HL-60/S4 treated with retinoic acid at 250 ng/mL for 4 days and 3 days (cell line): ENCODE data around the gene GGT6.
"Not testable (repeated sequence)": the region's sequence is repeated elsewhere in the genome, so short reads cannot be mapped to it uniquely, and the experiment has no call there.

Experiments
- in situ Hi-C: fragments of 300-500 bp; cut with MboI; formaldehyde crosslinking; loops from 2 replicates; pipeline ENCODE4 v1.7.0; 2022; ENCODE audit warnings: low sequenced_read_pairs

Gene GGT6

GRCh38 chr17:4560421-4560820 lies at the start of gene GGT6:
Gene GGT6 (minus strand): TSS chr17:4560577. CDS start chr17:4560521, 56 bp downstream.
- in situ Hi-C loops = loop anchor here (25.0 kb wide), 1 partner anchor 327 kb away; the partner anchor contains the start of gene C17orf107

DNA sequence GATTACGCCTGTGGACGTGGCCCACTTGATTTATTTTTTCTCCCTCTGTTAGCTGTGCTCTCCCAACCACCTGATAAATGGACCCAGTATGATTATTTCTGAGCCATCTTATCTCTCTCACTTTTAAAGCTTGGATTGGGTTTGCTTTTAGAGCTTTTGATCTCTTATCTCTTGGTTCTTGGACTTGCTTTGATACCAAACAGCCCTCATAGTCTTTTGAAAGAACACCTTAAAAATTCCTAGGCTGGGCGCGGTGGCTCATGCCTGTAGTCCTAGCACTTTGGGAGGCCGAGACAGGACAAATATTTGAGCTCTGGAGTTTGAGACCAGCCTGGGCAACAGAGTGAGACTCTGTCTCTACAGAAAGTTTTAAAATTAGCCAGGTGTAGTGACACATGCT lies 49.8 kb upstream of the GGT6 start:
- in situ Hi-C loops = no loop called here

DNA sequence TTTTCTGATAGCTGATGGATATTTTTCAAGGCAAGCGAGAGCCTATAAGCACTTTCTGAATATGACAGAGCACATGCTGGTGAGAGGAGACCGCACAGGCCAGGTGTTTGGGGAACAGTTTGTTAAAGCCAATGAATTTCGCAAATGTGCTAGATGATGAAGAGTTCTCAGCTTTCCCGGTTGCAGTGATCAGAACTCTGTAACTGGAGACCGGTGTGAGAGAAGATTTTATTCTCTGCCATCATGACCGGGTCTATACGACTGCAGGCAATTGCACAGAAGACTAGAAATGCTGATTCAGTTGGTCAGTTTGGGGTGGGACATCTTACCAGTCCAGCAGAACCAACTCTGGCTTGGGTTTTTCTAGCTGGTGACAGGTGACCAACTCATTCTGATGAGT lies 49.4 kb upstream of the GGT6 start:
- in situ Hi-C loops = no loop called here

GRCh38 chr17:4607773-4608187 lies 47.4 kb upstream of the GGT6 start:
- in situ Hi-C loops = no loop called here

DNA sequence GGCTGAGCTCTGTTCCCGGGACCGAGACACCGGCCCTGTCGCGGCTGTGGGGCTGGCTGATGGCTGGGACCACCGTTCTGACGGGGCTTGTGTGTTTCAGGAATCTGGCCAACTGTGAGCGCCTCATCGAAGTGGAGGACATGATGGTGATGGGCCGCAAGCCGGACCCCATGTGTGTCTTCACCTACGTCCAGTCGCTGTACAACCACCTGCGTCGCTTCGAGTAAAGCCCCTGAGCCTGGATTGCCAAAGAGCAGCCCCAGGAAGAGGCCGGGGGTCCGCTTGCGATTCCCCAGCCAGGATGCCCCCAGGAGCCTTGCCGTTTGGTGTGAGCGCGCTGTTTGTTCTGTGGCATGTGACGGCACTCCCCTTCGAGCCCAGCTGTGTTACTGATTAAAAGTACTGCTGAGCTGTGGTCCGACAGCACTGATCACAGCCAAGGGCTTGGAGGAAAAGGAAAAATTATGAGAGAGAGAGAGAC lies 46.9 kb upstream of the GGT6 start:
- in situ Hi-C loops = no loop called here

- in situ Hi-C loops = no loop called here
Observed at GRCh38 chr17:4605826-4606225, 45.4 kb upstream of the GGT6 start.

DNA sequence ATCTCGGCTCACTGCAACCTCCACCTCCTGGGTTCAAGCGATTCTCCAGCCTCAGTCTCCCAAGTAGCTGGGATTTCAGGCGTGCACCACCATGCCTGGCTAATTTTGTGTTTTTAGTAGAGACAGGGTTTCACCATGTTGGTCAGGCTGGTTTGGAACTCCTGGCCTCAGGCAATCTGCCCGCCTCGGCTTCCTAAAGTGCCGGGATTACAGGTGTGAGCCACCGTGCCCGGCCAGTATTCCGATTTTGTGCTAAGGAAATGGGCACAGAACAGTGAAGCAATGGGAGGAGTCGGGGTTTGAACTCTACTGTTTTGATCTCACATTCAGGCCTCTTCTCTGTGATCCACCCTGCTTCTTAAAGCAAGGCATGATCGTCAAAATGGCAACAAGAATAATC lies 44.4 kb upstream of the GGT6 start:
- in situ Hi-C loops = not testable (repeated sequence)

DNA sequence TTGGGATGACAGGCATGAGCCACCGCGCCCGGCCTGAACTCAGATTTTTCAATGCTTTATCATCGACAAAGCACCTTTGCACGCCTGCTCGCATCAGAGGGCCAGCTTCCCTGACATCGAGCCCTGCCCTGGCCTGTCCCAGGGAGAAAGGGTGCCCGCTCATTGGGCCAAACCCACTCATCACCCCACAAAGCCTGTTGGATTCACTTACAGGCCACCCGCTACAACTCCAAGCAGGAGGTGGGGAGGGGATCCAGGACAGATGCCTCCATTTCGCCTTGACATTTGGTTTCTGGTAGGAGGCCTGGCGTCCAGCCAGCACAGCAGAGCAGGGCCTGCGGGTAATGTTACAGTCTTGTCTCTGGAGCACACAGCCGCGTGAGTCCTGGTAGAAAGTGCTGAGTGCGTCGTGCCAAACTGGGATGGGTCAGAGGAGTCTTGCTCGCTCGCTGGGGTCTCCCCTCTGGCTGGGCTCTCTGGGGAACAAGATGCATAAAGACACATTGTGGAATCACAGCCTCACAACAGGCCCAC lies 43.8 kb upstream of the GGT6 start:
- in situ Hi-C loops = no loop called here

DNA sequence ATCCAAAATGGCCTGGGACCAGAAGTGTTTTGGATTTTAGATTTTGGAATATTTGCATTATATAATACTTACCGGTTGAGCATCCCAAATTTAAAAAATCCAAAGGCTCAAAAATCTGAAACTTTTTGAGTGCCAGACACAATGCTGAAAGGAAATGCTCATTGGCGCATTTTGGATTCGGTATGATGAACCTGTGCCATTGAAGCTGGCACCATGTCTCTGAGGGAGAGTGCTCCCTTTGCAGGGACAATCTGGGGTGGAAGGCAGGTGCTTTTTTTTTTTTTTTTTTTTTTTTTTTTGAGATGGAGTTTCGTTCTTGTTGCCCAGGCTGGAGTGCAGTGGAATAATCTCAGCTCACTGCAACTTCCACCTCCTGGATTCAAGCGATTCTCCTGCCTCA lies 41.7 kb upstream of the GGT6 start:
- in situ Hi-C loops = no loop called here

DNA sequence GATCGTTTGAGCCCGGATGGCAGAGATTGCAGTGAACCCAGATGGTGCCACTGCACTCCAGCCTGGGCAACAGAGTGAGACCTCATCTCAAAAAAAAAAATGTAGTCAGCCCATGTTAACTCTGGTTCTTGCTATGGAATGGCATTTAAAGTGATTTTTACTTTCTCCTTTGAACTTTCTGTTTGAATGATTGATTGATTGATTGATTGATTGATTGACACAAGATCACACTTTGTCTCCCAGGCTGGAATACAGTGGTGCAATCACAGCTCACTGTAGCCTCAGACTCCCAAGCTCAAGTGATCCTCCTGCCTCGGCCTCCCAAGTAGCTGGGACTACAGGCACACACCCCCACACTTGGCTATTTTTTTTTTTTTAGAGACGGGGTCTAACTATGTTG lies 40.9 kb upstream of the GGT6 start:
- in situ Hi-C loops = no loop called here

DNA sequence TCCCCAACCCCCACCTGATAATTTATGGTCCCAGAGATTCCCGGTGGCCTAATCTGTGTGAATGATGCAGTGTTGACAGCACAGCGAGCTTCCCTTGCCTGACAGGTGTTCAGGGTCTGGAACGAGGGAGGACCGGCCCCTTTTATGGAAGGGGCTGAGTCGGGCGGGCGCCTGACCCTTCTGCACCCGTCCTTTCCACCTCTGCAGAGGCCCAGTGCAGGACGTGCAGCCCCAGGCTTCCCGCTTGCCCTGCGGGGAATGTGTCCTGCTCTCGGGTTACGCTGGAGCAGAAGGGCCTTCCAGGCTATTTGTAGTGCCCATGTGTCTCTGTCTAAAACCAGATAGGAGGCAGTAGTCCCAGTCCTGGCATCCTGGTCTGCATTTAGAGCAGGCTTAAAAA lies 40.2 kb upstream of the GGT6 start:
- in situ Hi-C loops = no loop called here

DNA sequence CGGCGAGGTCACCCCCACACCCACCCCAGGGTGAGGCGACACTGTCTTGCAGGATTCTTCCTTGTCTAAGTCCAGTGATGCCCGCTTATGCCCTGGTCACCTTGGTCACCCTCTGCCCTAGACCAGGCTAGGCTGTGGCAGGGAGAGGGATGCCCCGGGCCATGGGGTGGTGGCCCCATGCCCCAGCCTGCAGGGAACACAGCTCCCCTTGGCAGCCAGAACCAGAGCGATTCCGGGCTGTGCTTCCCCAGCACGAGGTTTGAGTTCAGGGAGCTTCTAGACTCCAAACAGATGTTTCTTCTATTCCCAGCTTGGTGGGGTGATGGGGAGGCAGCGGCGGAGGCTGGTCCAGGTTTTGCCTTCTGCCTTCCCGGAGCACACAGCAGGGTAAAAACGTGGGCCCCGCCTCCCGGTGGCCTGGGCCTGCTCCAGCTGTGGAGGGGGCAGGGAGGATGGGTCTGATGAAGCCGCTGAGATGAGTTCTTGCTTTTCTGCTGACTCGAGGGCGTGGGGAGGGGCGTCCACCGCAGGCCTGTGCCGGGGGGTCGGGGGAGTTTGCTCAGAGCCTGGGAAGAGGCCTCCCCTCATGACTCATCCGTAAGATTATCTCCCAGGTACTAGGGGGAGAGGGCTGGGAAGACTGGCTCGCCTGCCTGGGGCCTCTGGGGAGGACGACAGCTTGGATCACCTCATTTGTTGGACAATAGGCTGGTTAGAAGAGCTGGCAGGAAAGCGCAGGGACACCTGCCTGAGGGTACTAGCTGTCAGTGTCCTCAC lies 39.3 kb upstream of the GGT6 start:
- in situ Hi-C loops = no loop called here

- in situ Hi-C loops = no loop called here
Observed at GRCh38 chr17:4598776-4599504, 38.6 kb upstream of the GGT6 start.

DNA sequence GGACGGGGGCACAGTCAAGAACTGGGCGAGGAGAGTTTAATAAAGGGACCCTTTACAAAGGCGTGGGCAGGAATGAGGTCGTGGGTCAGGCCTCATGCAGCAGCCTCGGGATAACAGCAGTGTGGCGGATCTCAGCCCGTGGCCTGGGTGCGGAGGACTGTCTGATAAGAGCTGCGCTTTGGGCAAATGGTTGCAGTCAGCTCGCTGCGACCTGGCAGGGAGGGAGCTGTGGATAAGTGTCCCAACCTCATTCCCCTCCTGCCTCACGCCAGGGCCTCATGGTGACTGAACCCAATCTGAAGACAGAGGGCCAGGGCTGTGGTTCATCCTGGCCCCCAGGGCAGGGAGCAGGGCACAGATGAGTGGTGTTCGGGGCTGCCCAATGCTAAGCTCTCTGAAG lies 37.6 kb upstream of the GGT6 start:
- in situ Hi-C loops = no loop called here

DNA sequence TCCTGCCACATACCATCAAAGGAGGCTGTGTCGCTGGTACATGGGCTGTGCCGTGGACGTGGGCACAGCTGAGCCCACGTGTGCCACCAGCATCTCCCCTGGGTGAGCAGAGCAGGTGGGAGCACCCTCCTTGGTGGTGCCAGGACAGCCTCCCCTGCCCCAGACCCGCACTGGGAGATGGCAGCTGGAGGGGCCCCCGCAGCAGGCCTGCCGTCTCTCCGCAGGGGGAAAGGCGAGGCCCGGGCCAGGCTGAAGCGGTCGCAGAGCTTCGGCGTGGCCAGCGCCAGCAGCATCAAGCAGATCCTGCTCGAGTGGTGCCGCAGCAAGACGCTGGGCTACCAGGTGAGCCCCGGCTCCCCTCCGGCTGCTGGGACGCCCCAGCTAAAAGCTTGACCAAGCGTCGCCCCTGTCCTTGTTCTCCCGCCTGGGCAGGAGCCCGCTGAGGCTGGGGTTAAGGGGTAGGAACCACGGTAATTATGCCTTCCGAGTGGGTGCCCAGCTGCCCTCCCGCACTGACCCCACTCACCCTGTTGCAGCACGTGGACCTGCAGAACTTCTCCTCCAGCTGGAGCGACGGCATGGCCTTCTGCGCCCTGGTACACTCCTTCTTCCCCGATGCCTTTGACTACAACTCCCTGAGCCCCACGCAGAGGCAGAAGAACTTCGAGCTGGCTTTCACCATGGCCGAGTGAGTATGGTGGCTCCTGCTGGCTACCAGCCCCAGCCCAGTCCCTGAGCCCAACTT lies 36.4 kb upstream of the GGT6 start:
- in situ Hi-C loops = no loop called here

- in situ Hi-C loops = not testable (repeated sequence)
Observed at GRCh38 chr17:4595685-4596342, 35.4 kb upstream of the GGT6 start.

DNA sequence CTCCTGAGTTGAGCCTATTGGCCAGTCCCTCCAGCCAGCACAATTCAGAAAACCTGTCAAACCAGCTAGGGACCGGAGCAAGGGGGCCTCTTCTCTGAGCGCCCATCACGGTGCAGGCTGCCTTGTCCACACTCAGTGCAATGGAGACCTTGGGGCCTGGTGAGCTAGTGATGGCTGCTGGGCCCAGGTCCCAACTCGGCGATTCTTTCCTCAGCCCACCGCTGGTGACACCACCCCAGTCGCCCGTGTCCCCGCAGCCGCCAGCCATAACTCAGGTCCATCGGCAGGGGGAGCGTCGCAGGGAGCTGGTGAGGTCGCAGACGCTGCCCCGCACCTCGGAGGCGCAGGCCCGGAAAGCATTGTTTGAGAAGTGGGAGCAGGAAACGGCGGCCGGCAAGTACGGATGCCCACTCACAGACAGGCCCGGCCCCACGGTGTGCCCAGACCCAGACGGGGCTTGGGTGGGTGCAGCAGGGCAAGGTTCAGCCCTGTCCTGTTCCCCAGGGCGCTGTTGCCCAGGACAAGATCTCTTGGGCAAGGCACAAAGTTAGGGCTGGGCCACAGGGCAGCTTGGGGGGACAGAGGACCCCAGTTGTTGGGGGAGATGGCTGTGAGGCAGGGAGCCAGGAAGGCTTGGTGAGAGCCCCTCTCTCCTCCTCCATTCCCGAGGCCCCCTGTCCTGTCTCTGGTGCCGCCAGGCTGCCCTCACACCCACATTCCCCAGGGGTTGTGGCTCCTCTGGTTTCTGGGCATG lies 34.7 kb upstream of the GGT6 start:
- in situ Hi-C loops = no loop called here

GRCh38 chr17:4594406-4594805 lies 34.0 kb upstream of the GGT6 start:
- in situ Hi-C loops = no loop called here

DNA sequence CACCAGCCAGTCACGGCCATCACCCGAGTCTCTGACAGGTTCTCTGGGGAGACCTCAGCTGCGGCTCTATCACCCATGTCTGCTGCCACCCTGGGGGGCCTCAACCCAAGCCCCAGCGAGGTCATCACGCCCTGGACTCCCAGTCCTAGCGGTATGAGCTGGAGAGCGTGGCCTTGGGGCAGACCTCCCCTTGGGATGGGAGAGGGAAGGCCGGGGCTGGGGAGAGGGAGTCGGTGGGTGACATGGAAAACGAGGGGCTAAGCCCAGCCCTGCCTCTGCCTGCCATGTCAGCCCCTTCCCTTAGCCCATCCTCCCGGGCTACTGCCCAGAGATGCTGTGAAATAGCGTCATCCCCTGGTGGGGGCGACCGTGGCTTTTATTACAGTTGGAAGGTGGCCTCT lies 32.6 kb upstream of the GGT6 start:
- in situ Hi-C loops = no loop called here
